MM.1S (cell line): ENCODE data around the gene COL6A3.

Experiments used
- DNase-seq: peaks from one replicate; pipeline ENCODE4 v3.0.0-alpha.2; 2015
- H2AFZ ChIP-seq: fragments of 300-600 bp; sonication (generic); 2 replicates; pipeline ENCODE4 v1.6.0; 2016; ENCODE audit warnings: antibody characterized with exemption, low read length
- H3F3A ChIP-seq: fragments of 300-600 bp; sonication (generic); 2 replicates; pipeline ENCODE4 v1.6.1; 2016; ENCODE audit warnings: mild to moderate bottlenecking, antibody characterized with exemption, low read length, moderate library complexity, mixed read lengths; ENCODE audit not compliant: insufficient read depth
- H3K27ac ChIP-seq: fragments of 300-600 bp; sonication (generic); 2 replicates; pipeline ENCODE4 v1.5.1; 2016; ENCODE audit warnings: mild to moderate bottlenecking, low read length
- H3K27me3 ChIP-seq: fragments of 300-600 bp; sonication (generic); replicated peaks from 2 replicates; pipeline ENCODE4 v1.6.0; 2016; ENCODE audit warnings: low read length; ENCODE audit not compliant: insufficient read depth
- H3K36me3 ChIP-seq: fragments of 300-600 bp; sonication (generic); replicated peaks from 2 replicates; pipeline ENCODE4 v1.6.1; 2016; ENCODE audit warnings: mild to moderate bottlenecking, low read length, mixed read lengths; ENCODE audit not compliant: insufficient read depth
- H3K4me1 ChIP-seq: fragments of 300-600 bp; sonication (generic); 2 replicates; pipeline ENCODE4 v1.6.1; 2016; ENCODE audit warnings: low read length, mixed read lengths
- H3K4me2 ChIP-seq: fragments of 300-600 bp; sonication (generic); 2 replicates; pipeline ENCODE4 v1.6.0; 2016; ENCODE audit warnings: low read depth, low read length
- H3K4me3 ChIP-seq: fragments of 300-600 bp; sonication (generic); 2 replicates; pipeline ENCODE4 v1.5.1; 2016; ENCODE audit warnings: low read length, mixed read lengths
- H3K79me2 ChIP-seq: fragments of 300-600 bp; sonication (generic); 2 replicates; pipeline ENCODE4 v1.6.1; 2016; ENCODE audit warnings: mixed run types, low read length, mixed read lengths
- H3K9ac ChIP-seq: fragments of 300-600 bp; sonication (generic); 2 replicates; pipeline ENCODE4 v1.6.1; 2016; ENCODE audit warnings: low read length, mixed read lengths
- H3K9me2 ChIP-seq: fragments of 300-600 bp; sonication (generic); replicated peaks from 2 replicates; pipeline ENCODE4 v1.6.1; 2016; ENCODE audit warnings: mild to moderate bottlenecking, low read length, mixed read lengths; ENCODE audit not compliant: insufficient read depth
- H3K9me3 ChIP-seq: fragments of 300-600 bp; sonication (generic); replicated peaks from 2 replicates; pipeline ENCODE4 v1.6.1; 2016; ENCODE audit warnings: mild to moderate bottlenecking, low read length, mixed read lengths; ENCODE audit not compliant: insufficient read depth
- H4K20me1 ChIP-seq: fragments of 300-600 bp; sonication (generic); 2 replicates; pipeline ENCODE4 v1.6.1; 2016; ENCODE audit warnings: mild to moderate bottlenecking, low read length, moderate library complexity, mixed read lengths; ENCODE audit not compliant: insufficient read depth
- EZH2 ChIP-seq: fragments of 300-600 bp; sonication (generic); optimal IDR thresholded peaks from 2 replicates; pipeline ENCODE3; 2017; ENCODE audit warnings: low read depth, mild to moderate bottlenecking, antibody characterized with exemption, low read length, mixed read lengths
- EZH2phosphoT487 ChIP-seq: fragments of 300-600 bp; sonication (generic); IDR thresholded peaks from 2 replicates; pipeline ENCODE4 v1.6.1; 2018; ENCODE audit warnings: antibody characterized with exemption, low read length
- TF ChIP-seq, protein P1 (sequence below): fragments of 300-600 bp; sonication (generic); IDR thresholded peaks from 2 replicates; pipeline ENCODE4 v1.5.1; 2016; ENCODE audit warnings: antibody characterized with exemption, low read length, mixed read lengths

The COL6A3 gene

DNA sequence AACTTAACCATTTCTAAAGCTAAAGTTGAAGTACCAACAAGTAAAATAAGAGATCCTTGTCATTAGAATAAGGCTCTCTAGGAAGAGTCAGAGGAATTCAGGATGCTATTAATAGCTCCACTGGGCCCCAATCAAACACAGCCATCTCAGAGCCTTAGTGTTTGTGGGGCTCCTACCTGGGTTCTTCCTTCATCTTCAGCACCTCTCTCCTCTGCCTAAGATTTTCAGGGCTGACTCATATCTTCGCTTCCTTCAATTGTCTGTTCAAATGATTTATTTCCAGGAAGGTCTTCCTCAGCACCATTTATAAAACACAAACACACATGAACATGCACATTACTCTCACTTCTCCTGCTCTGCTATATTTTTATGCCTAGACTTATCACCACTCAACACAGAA is 119.5 kb downstream of the COL6A3 start:
- Histone ChIP-seq H3K79me2 (no peaks in the 10 kb centered on the region), H3K27ac (no peak overlapping the region), H2AFZ (no peak overlapping the region), H3K9me3 (no peaks in the 10 kb centered on the region), H3K36me3 (no peaks in the 10 kb centered on the region), H3K4me2 (no peak overlapping the region), H3K9ac (no peak overlapping the region), H3F3A (no peaks in the 10 kb centered on the region), H3K4me3 (no peak overlapping the region), H3K4me1 (no peaks in the 10 kb centered on the region), H3K9me2 (no peaks in the 10 kb centered on the region), H4K20me1 (no peaks in the 10 kb centered on the region), H3K27me3 (no peaks in the 10 kb centered on the region)
- no peak for DNase-seq
- TF ChIP-seq EZH2, result no peak
- no peak for TF ChIP-seq EZH2phosphoT487
- TF ChIP-seq, protein P1, sequence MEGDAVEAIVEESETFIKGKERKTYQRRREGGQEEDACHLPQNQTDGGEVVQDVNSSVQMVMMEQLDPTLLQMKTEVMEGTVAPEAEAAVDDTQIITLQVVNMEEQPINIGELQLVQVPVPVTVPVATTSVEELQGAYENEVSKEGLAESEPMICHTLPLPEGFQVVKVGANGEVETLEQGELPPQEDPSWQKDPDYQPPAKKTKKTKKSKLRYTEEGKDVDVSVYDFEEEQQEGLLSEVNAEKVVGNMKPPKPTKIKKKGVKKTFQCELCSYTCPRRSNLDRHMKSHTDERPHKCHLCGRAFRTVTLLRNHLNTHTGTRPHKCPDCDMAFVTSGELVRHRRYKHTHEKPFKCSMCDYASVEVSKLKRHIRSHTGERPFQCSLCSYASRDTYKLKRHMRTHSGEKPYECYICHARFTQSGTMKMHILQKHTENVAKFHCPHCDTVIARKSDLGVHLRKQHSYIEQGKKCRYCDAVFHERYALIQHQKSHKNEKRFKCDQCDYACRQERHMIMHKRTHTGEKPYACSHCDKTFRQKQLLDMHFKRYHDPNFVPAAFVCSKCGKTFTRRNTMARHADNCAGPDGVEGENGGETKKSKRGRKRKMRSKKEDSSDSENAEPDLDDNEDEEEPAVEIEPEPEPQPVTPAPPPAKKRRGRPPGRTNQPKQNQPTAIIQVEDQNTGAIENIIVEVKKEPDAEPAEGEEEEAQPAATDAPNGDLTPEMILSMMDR, result no peak

GRCh38 chr2:237293978-237294377 is 120.0 kb downstream of the COL6A3 start:
- Histone ChIP-seq H3K9me3 (no peaks in the 10 kb centered on the region), H4K20me1 (no peaks in the 10 kb centered on the region), H3F3A (no peaks in the 10 kb centered on the region), H3K36me3 (no peaks in the 10 kb centered on the region), H3K79me2 (no peaks in the 10 kb centered on the region), H3K4me2 (no peak overlapping the region), H3K27ac (no peak overlapping the region), H2AFZ (no peak overlapping the region), H3K4me3 (no peak overlapping the region), H3K4me1 (no peaks in the 10 kb centered on the region), H3K9me2 (no peaks in the 10 kb centered on the region), H3K9ac (no peak overlapping the region), H3K27me3 (no peaks in the 10 kb centered on the region)
- TF ChIP-seq EZH2phosphoT487, result no peak
- TF ChIP-seq EZH2, result no peak
- TF ChIP-seq, protein P1, result no peak
- no peak for DNase-seq

DNA sequence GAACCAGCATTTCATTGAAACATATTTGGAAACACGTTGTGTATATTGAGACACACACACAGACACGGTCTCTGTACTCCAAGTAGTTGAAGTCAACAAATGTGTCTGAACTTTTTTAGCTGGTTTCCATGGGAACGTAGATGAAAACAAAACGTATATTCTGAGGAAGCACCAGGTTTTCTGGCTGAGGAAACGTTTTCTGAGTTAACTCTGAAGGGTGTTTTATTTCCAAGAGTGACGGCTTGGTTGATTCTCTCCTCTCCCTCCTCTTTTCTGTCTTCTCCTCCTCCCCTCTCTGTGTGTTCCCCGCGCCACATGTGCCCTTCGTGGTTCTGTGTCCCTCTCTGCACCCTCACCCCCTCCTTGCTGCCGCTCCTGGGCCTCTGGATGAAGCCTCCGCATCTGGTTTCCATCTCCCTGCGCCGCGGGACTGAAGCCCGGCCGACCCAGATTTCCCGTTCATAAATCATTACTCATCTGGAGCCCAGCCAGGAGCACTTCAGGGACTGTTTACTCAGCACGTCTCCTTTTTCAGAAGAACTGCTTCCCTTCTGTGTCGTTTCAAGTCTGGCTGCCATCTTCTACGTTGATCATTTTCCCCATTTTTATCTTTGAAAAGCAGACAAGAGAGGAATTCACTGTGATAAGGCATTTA is 122.7 kb downstream of the COL6A3 start:
- TF ChIP-seq, protein P1, result no peak
- TF ChIP-seq EZH2phosphoT487 (no peak), EZH2 (no peak)

More for the DNA sequence above, 122.7 kb downstream of the COL6A3 start:
- Histone ChIP-seq H3K4me3 (no peak overlapping the region), H3K27ac (no peak overlapping the region), H3K9me2 (no peaks in the 10 kb centered on the region), H3K4me1 (no peaks in the 10 kb centered on the region), H3K9me3 (no peaks in the 10 kb centered on the region), H3K4me2 (no peak overlapping the region), H3F3A (no peaks in the 10 kb centered on the region), H2AFZ (no peak overlapping the region), H3K9ac (no peak overlapping the region), H3K27me3 (no peaks in the 10 kb centered on the region), H3K79me2 (no peaks in the 10 kb centered on the region), H3K36me3 (no peaks in the 10 kb centered on the region), H4K20me1 (no peaks in the 10 kb centered on the region)
- no peak for DNase-seq
